ENCODE data around the gene FCRLA. TPM values are rescaled to one million over a fixed set of nuclear protein-coding genes. Genes with fewer than 3 reads are reported as not detected.
A peak's percentile ranks its signal among the peaks of the same experiment; 100 is the strongest.

The FCRLA gene
- total RNA-seq, 1 experiment from 2014 or later, result 0.30 TPM

- TF ChIP-seq CTCF (IDR thresholded peaks at IDR 0.05; ENCODE audit: unreplicated experiment), result no peak
- intact Hi-C loops (cut with micrococcal nuclease), result no loop called here
- no peak for DNase-seq (ENCODE audit: unreplicated experiment)
- Mint-ChIP-seq H3K27me3 (ENCODE audit: insufficient read depth, unreplicated experiment) (no peaks in the 10 kb centered on the region), H3K4me3 (ENCODE audit: unreplicated experiment) (no peak overlapping the region), H3K36me3 (ENCODE audit: insufficient read depth, unreplicated experiment) (no peaks in the 10 kb centered on the region), H3K27ac (ENCODE audit: low read depth, unreplicated experiment) (no peak overlapping the region), H3K4me1 (ENCODE audit: insufficient read depth, unreplicated experiment) (peaks cover 14% of the 10 kb centered on the region), H3K9me3 (ENCODE audit: unreplicated experiment) (no peaks in the 10 kb centered on the region)
- no TSS peak for BruUV-seq (replicated peaks)
- POLR2A ChIA-PET, result no interaction called here
- CTCF ChIA-PET, result interaction anchor here (0.6 kb wide), 2 partner anchors 28 to 145 kb away, joined by 3 to 4 read pairs; no protein-coding TSS in a partner anchor
Measured at GRCh38 chr1:161720422-161720821, 13.4 kb downstream of the FCRLA start.

- no peak within 1 kb of the TSS for H3K4me3 Mint-ChIP-seq (ENCODE audit: unreplicated experiment)
- H3K9me3 Mint-ChIP-seq (ENCODE audit: unreplicated experiment), result no peaks in the 10 kb centered on the region
- no peak for DNase-seq (ENCODE audit: unreplicated experiment)
- TF ChIP-seq CTCF (IDR thresholded peaks at IDR 0.05; ENCODE audit: unreplicated experiment), result no peak
- no peak within 1 kb of the TSS for H3K27ac Mint-ChIP-seq (ENCODE audit: low read depth, unreplicated experiment)
- ChIA-PET CTCF (interaction anchor here (0.6 kb wide), 1 partner anchor 28 kb away, joined by 4 read pairs; no protein-coding TSS in a partner anchor), POLR2A (no interaction called here)
- H3K36me3 Mint-ChIP-seq (ENCODE audit: insufficient read depth, unreplicated experiment), result no peaks in the 10 kb centered on the region
- no TSS peak for BruUV-seq (replicated peaks)
- no peaks in the 10 kb centered on the region for H3K27me3 Mint-ChIP-seq (ENCODE audit: insufficient read depth, unreplicated experiment)
- peaks cover 21% of the 10 kb centered on the region for H3K4me1 Mint-ChIP-seq (ENCODE audit: insufficient read depth, unreplicated experiment)
- intact Hi-C loops (cut with micrococcal nuclease), result no loop called here
Measured at GRCh38 chr1:161720956-161721737, 14.1 kb downstream of the FCRLA start, which contains the start of gene FCRLB. Gene FCRLB, plus strand, starts transcription at chr1:161721544. Its CDS starts 1,129 bp downstream, at chr1:161722673.

- POLR2A ChIA-PET, result no interaction called here
- DNase-seq (ENCODE audit: unreplicated experiment), result peak; percentile 78
- H3K4me1 Mint-ChIP-seq (ENCODE audit: insufficient read depth, unreplicated experiment), result peaks cover 21% of the 10 kb centered on the region
- CTCF ChIA-PET, result interaction anchor here (0.6 kb wide), 1 partner anchor 22 kb away, joined by 3 read pairs; no protein-coding TSS in a partner anchor
- BruUV-seq (replicated peaks), result no TSS peak
- H3K36me3 Mint-ChIP-seq (ENCODE audit: insufficient read depth, unreplicated experiment), result no peaks in the 10 kb centered on the region
- TF ChIP-seq CTCF (IDR thresholded peaks at IDR 0.05; ENCODE audit: unreplicated experiment), result no peak
- no peak overlapping the region for H3K4me3 Mint-ChIP-seq (ENCODE audit: unreplicated experiment)
- intact Hi-C loops (cut with micrococcal nuclease), result no loop called here
- H3K27ac Mint-ChIP-seq (ENCODE audit: low read depth, unreplicated experiment), result no peak overlapping the region
- no peaks in the 10 kb centered on the region for H3K9me3 Mint-ChIP-seq (ENCODE audit: unreplicated experiment)
- no peaks in the 10 kb centered on the region for H3K27me3 Mint-ChIP-seq (ENCODE audit: insufficient read depth, unreplicated experiment)
Measured at GRCh38 chr1:161721738-161722343, 14.8 kb downstream of the FCRLA start.

- POLR2A ChIA-PET, result no interaction called here
- Mint-ChIP-seq H3K27me3 (ENCODE audit: insufficient read depth, unreplicated experiment) (no peaks in the 10 kb centered on the region), H3K4me1 (ENCODE audit: insufficient read depth, unreplicated experiment) (peaks cover 21% of the 10 kb centered on the region), H3K27ac (ENCODE audit: low read depth, unreplicated experiment) (no peak overlapping the region), H3K36me3 (ENCODE audit: insufficient read depth, unreplicated experiment) (no peaks in the 10 kb centered on the region), H3K9me3 (ENCODE audit: unreplicated experiment) (no peaks in the 10 kb centered on the region), H3K4me3 (ENCODE audit: unreplicated experiment) (no peak overlapping the region)
- intact Hi-C loops (cut with micrococcal nuclease), result no loop called here
- CTCF ChIA-PET, result no interaction called here
- DNase-seq (ENCODE audit: unreplicated experiment), result no peak
- BruUV-seq (replicated peaks), result no TSS peak
- no peak for TF ChIP-seq CTCF (IDR thresholded peaks at IDR 0.05; ENCODE audit: unreplicated experiment)
Measured at GRCh38 chr1:161722406-161722805, 15.4 kb downstream of the FCRLA start.

All from MCF 10A (cell line).